NCI-H2029 treated with DMSO at 0.1 percent for 48 hours (cell line): Measurements from ENCODE around the gene IFNA16.
"Not testable (repeated sequence)": the region's sequence is repeated elsewhere in the genome, so short reads cannot be mapped to it uniquely, and the experiment has no call there.

Source experiments
- DNase-seq: peaks from one replicate; lab custom pipeline; 2025; lab: John Stamatoyannopoulos, UW

IFNA16 gene

DNA sequence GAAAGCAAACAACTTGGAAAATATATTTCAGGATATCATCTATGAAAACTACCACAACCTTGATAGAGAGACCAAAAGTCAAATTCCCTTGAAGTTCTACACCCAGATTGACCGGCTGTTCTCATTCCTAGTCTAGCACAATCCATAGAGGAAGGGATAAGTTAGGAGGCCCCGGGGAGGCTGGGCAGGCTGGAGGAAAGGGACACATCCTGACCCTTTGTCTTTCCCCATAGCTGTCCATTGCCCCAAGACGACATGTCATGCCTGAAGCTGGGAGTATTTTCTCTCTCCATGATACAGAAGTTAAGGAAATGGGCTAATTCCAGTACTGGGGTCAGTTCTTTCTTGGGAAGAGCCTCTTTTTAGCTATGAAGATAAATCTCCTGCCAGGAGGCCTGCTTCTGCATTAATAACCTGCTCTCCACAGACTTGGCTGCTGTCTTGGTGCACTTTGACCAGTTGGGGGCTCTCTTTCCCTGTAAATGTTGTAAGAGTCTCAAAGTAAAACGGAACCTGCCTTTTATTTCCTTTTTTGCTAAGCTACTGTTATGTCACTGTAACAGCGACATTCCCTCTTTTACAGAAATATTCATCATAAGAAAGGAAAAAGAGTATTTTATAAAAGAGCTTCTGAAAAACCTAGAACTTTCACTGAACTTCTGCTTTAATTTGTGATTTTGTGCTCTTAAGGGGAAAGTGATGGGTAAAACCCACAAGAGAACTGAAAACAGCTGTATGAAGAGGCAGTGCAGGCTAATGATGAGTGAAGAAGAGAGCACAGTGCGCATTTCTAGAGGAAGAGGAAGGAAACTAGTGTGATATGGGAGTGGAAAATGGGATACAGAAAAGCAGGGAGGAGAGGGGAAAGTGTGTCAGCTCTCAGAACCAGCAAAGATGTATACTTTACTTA lies 22.0 kb downstream of the IFNA16 start:
- DNase-seq, result not testable (repeated sequence)

DNA sequence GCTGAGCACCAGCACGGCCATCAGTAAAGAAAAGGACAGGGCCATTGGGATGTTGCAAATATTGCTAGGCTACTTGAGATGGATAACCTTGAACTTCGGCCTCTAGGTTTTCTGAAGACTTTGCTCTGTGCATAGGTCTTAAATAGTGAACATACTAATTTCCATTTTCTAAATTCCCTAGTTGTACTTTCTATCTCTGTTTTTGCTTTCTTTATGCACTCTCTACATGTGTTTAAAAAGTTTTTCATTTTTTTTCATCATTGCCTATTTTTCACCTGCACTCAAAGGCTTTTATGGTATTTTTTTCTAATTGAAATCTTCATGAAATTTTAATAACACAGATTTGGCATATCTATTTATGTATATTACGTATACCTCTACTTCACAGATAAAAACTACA lies 29.6 kb downstream of the IFNA16 start, which contains the start of gene IFNA4:
Gene IFNA4 (minus strand): TSS at position 101 of the 400 bp plus-strand sequence. CDS start 56 bp downstream, at position 45.
- not testable (repeated sequence) for DNase-seq

DNA sequence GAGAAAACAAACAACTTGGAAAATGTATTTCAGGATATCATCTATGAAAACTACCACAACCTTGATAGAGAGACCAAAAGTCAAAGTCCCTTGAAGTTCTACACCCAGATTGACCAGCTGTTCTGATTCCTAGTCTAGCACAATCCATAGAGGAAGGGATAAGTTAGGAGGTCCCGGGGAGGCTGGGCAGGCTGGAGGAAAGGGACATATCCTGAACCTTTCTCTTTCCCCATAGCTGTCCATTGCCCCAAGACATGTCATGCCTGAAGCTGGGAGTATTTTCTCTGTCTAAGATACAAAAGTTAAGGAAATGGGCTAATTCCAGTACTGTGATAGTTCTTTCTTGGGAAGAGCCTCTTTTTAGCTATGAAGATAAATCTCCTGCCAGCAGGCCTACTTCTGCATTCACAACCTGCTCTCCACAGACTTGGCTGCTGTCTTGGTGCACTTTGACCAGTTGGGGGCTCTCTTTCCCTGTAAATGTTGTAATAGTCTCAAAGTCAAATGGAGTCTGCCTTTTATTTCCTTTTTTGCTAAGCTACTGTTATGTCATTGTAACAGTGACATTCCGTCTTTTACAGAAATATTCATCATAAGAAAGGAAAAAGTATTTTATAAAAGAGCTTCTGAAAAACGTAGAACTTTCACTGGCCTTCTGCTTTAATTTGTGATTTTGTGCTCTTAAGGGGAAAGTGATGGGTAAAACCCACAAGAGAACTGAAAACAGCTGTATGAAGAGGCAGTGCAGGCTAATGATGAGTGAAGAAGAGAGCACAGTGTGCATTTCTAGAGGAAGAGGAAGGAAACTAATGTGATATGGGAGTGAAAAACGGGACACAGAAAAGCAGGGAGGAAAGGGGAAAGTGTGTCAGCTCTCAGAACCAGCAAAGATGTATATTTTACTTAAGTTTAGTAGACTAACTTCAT lies 34.0 kb downstream of the IFNA16 start:
- DNase-seq, result not testable (repeated sequence)

- DNase-seq, result no peak
Measured at GRCh38 chr9:21174671-21175070, 42.4 kb downstream of the IFNA16 start.

DNA sequence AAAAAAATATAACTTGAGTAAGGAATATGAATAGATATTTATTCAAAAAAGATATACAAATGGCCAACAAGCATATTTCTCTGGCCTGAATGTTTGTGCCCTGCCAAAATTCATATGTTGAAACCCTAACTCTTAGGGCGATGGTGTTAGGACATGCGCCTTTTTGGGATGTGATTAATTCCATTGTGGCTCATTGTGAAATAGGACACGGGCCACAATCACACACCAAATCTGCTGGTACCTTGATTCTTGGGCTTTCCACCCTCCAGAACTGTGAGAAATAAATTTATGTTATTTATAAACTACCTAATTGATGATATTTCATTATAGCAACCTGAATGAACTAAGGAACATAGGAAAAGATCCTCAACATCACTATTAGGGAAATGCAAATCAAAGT lies 45.0 kb downstream of the IFNA16 start:
- DNase-seq, result no peak

- no peak for DNase-seq
Measured at GRCh38 chr9:21171351-21171750, 45.8 kb downstream of the IFNA16 start.

DNA sequence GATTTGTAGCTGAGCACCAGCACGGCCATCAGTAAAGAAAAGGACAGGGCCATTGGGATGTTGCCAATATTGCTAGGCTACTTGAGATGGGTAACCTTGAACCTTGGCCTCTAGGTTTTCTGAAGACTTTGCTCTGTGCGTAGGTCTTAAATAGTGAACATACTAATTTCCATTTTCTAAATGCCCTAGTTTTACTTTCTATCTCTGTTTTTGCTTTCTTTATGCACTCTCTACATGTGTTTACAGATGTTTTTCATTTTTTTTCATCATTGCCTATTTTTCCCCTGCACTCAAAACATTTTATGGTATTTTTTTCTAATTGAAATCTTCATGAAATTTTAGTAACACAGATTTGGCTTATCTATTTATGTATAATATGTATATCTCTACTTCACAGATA lies 50.6 kb downstream of the IFNA16 start, which contains the start of gene IFNA21:
Gene IFNA21 (minus strand): TSS at position 101 of the 400 bp plus-strand sequence. CDS start 48 bp downstream, at position 53.
- not testable (repeated sequence) for DNase-seq
